ENCODE results near the gene DDX53. TPM values are rescaled to one million over a fixed set of nuclear protein-coding genes. Genes with fewer than 3 reads are reported as not detected.

The DDX53 gene
- total and polyA plus RNA-seq, 2 donors (not counting 1 experiment from before 2014, with no cell fraction given), result not detected

- no peaks in the 10 kb centered on the region for H4K20me1 ChIP-seq (ENCODE audit: control insufficient read depth, insufficient read depth, low read length, poor library complexity, severe bottlenecking)
- ATAC-seq (ENCODE audit: low read depth) (no peak), DNase-seq (no peak)
- no peak overlapping the region for H2AFZ ChIP-seq (ENCODE audit: insufficient read depth, low read depth, low read length, poor library complexity, severe bottlenecking)
- no peak overlapping the region for H3K4me3 ChIP-seq (ENCODE audit: control extremely low read depth in 1 of 5, extremely low read depth in 1 of 5, insufficient read depth in 1 of 5, low read depth in 2 of 5, low read length in 4 of 5)
- no peaks in the 10 kb centered on the region for H3K36me3 ChIP-seq (replicated peaks in 1 of 2; ENCODE audit: control extremely low read depth in 1 of 2, control insufficient read depth in 1 of 2, extremely low read depth in 1 of 2, insufficient read depth in 2 of 2, low read length in 1 of 2)
- WGBS (ENCODE audit: insufficient coverage), result no CpG with 5 or more reads among the region's 4 CpGs
- no peak overlapping the region for H3K27ac ChIP-seq (ENCODE audit: low read length in 2 of 2)
- H3K9me3 Mint-ChIP-seq (ENCODE audit: insufficient read depth), result no peaks in the 10 kb centered on the region
- no peak overlapping the region for H3K9ac ChIP-seq (ENCODE audit: low read length)
- no peak overlapping the region for H3K27ac Mint-ChIP-seq
- no peaks in the 10 kb centered on the region for H3K4me1 Mint-ChIP-seq
- H3K9me3 ChIP-seq (ENCODE audit: control extremely low read depth in 1 of 3, control insufficient read depth in 2 of 3, insufficient read depth in 1 of 3, low read length in 2 of 3), result no peaks in the 10 kb centered on the region
- intact Hi-C loops (cut with micrococcal nuclease), result no loop called here
- H3K79me2 ChIP-seq (ENCODE audit: control insufficient read depth, insufficient read depth, low read length), result no peaks in the 10 kb centered on the region
- H3K27me3 Mint-ChIP-seq, result no peaks in the 10 kb centered on the region
- CTCF ChIA-PET, result no interaction called here
- H3K4me3 Mint-ChIP-seq, result no peak overlapping the region
- H3K4me1 ChIP-seq (ENCODE audit: control insufficient read depth in 2 of 2, insufficient read depth in 2 of 2, low read length in 2 of 2), result no peaks in the 10 kb centered on the region
- no peaks in the 10 kb centered on the region for H3K27me3 ChIP-seq (replicated peaks in 1 of 4; ENCODE audit: control extremely low read depth in 1 of 4, control insufficient read depth in 3 of 4, insufficient read depth in 4 of 4, low read length in 3 of 4)
- H3K4me2 ChIP-seq (replicated peaks; ENCODE audit: low read depth, low read length, poor library complexity, severe bottlenecking), result no peak overlapping the region
- POLR2A ChIA-PET, result no interaction called here
- no peak for TF ChIP-seq EZH2 (IDR thresholded peaks at IDR 0.05; ENCODE audit: borderline replicate concordance, insufficient read depth, low read depth, low read length, poor library complexity, severe bottlenecking)
- TF ChIP-seq, protein P1, sequence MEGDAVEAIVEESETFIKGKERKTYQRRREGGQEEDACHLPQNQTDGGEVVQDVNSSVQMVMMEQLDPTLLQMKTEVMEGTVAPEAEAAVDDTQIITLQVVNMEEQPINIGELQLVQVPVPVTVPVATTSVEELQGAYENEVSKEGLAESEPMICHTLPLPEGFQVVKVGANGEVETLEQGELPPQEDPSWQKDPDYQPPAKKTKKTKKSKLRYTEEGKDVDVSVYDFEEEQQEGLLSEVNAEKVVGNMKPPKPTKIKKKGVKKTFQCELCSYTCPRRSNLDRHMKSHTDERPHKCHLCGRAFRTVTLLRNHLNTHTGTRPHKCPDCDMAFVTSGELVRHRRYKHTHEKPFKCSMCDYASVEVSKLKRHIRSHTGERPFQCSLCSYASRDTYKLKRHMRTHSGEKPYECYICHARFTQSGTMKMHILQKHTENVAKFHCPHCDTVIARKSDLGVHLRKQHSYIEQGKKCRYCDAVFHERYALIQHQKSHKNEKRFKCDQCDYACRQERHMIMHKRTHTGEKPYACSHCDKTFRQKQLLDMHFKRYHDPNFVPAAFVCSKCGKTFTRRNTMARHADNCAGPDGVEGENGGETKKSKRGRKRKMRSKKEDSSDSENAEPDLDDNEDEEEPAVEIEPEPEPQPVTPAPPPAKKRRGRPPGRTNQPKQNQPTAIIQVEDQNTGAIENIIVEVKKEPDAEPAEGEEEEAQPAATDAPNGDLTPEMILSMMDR (IDR thresholded peaks at IDR 0.05), result no peak
These were observed 40.4 kb upstream of the DDX53 start for GRCh38 chrX:22959204-22959920.

DNA sequence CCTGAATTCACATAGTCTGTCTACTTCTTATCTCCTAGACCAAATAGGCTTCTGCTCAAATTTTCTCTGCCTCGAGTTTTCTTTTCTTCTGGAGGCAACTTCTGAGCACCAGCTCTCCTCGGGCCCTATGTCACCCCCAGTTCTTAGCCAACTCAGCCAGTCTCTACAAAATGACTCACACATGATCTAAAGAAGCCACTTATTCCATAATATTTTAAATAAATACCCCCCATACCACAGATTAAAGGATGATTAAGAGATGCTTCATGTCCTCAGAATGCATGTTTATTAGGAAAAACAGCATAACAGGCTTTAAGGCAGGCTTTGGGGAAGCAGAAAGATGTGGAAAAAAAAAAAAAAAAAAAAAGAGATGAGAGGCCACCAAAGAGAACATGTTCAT, 36.6 kb upstream of the DDX53 start:
- POLR2A ChIA-PET, result no interaction called here
- H3K9ac ChIP-seq (ENCODE audit: low read length), result no peak overlapping the region
- H3K27ac ChIP-seq (ENCODE audit: low read length in 2 of 2), result no peak overlapping the region
- TF ChIP-seq, protein P1 (IDR thresholded peaks at IDR 0.05), result no peak
- TF ChIP-seq EZH2 (IDR thresholded peaks at IDR 0.05; ENCODE audit: borderline replicate concordance, insufficient read depth, low read depth, low read length, poor library complexity, severe bottlenecking), result no peak
- H4K20me1 ChIP-seq (ENCODE audit: control insufficient read depth, insufficient read depth, low read length, poor library complexity, severe bottlenecking), result no peaks in the 10 kb centered on the region
- H3K4me3 ChIP-seq (ENCODE audit: control extremely low read depth in 1 of 5, extremely low read depth in 1 of 5, insufficient read depth in 1 of 5, low read depth in 2 of 5, low read length in 4 of 5), result no peak overlapping the region
- Mint-ChIP-seq H3K27me3 (no peaks in the 10 kb centered on the region), H3K27ac (no peak overlapping the region), H3K4me1 (no peaks in the 10 kb centered on the region), H3K4me3 (no peak overlapping the region), H3K9me3 (ENCODE audit: insufficient read depth) (no peaks in the 10 kb centered on the region)
- no peaks in the 10 kb centered on the region for H3K36me3 ChIP-seq (replicated peaks in 1 of 2; ENCODE audit: control extremely low read depth in 1 of 2, control insufficient read depth in 1 of 2, extremely low read depth in 1 of 2, insufficient read depth in 2 of 2, low read length in 1 of 2)
- H3K27me3 ChIP-seq (replicated peaks in 1 of 4; ENCODE audit: control extremely low read depth in 1 of 4, control insufficient read depth in 3 of 4, insufficient read depth in 4 of 4, low read length in 3 of 4), result no peaks in the 10 kb centered on the region
- no peaks in the 10 kb centered on the region for H3K79me2 ChIP-seq (ENCODE audit: control insufficient read depth, insufficient read depth, low read length)
- H3K4me1 ChIP-seq (ENCODE audit: control insufficient read depth in 2 of 2, insufficient read depth in 2 of 2, low read length in 2 of 2), result no peaks in the 10 kb centered on the region
- no peak overlapping the region for H3K4me2 ChIP-seq (replicated peaks; ENCODE audit: low read depth, low read length, poor library complexity, severe bottlenecking)
- no peak for DNase-seq
- no peak for ATAC-seq (ENCODE audit: low read depth)
- CTCF ChIA-PET, result no interaction called here
- intact Hi-C loops (cut with micrococcal nuclease), result no loop called here
- WGBS (ENCODE audit: insufficient coverage), result 78% methylated on average over 2 of the region's 2 CpGs
- no peaks in the 10 kb centered on the region for H3K9me3 ChIP-seq (ENCODE audit: control extremely low read depth in 1 of 3, control insufficient read depth in 2 of 3, insufficient read depth in 1 of 3, low read length in 2 of 3)
- H2AFZ ChIP-seq (ENCODE audit: insufficient read depth, low read depth, low read length, poor library complexity, severe bottlenecking), result no peak overlapping the region

Data from B cell (primary cell).